B cell (primary cell): ENCODE measurements around the gene CTDP1. TPM values are rescaled to one million over a fixed set of nuclear protein-coding genes. Genes with fewer than 3 reads are reported as not detected.

Experiments
- ATAC-seq: fragments of 200-7000 bp; cut with Tn5 transposase; one replicate; pipeline ENCODE4 v1.10.0; 2021; ENCODE audit warnings: low read depth, mild to moderate bottlenecking, moderate number of reproducible peaks, moderate library complexity
- CTCF ChIA-PET: fragments of 350-600 bp; sonication (Branson Sonifier 250); formaldehyde crosslinking; loops from one replicate; lab custom pipeline; 2021; ENCODE audit warnings: antibody characterized with exemption, inconsistent platforms; lab: Charles Lee
- POLR2A ChIA-PET: fragments of 350-600 bp; sonication (Branson Sonifier 250); formaldehyde crosslinking; loops from one replicate; lab custom pipeline; 2021; ENCODE audit warnings: antibody characterized with exemption; lab: Charles Lee
- DNase-seq: peaks from one replicate; pipeline ENCODE4 v3.0.0; 2013
- H2AFZ ChIP-seq: 2 replicates; pipeline ENCODE4 v1.6.1; 2012; ENCODE audit warnings: mild to moderate bottlenecking, low read depth, low read length; ENCODE audit not compliant: insufficient read depth, poor library complexity, severe bottlenecking
- H3K27ac ChIP-seq, 2 donors: 1 replicate in 1 of 2; 2 replicates in 1 of 2; pipeline ENCODE4 v1.5.1; 2012 to 2013; ENCODE audit warnings: low read length in 2 of 2, mild to moderate bottlenecking in 2 of 2, moderate library complexity in 1 of 2
- H3K27me3 ChIP-seq, 4 experiments: fragments of 200-600 bp in 1 of 4; sonication (generic) in 1 of 4; replicated peaks in 1 of 4; 1 replicate in 2 of 4; 2 replicates in 2 of 4; pipeline versions ENCODE4 v1.6.1 to v1.7.0; 2013 to 2016; ENCODE audit warnings: low read length in 3 of 4, mild to moderate bottlenecking in 2 of 4, mixed read lengths in 1 of 4, moderate library complexity in 1 of 4; ENCODE audit not compliant: insufficient read depth in 4 of 4, control insufficient read depth in 3 of 4; ENCODE audit errors: control extremely low read depth in 1 of 4
- H3K36me3 ChIP-seq, 2 experiments: replicated peaks in 1 of 2; 1 replicate in 1 of 2; 2 replicates in 1 of 2; pipeline versions ENCODE4 v1.6.1 to v1.7.1; 2013; ENCODE audit warnings: low read length in 1 of 2; ENCODE audit not compliant: insufficient read depth in 2 of 2, control insufficient read depth in 1 of 2; ENCODE audit errors: control extremely low read depth in 1 of 2, extremely low read depth in 1 of 2
- H3K4me1 ChIP-seq, 2 donors: fragments of 200-600 bp in 1 of 2; sonication (generic) in 1 of 2; 1 replicate in 1 of 2; 2 replicates in 1 of 2; pipeline versions ENCODE4 v1.5.1 to v1.6.1; 2013 to 2017; ENCODE audit warnings: low read length in 2 of 2; ENCODE audit not compliant: control insufficient read depth in 2 of 2, insufficient read depth in 2 of 2
- H3K4me2 ChIP-seq: replicated peaks from 2 replicates; pipeline ENCODE3; 2012; ENCODE audit warnings: mild to moderate bottlenecking, low read depth, low read length; ENCODE audit not compliant: poor library complexity, severe bottlenecking
- H3K4me3 ChIP-seq, 5 experiments: fragments of 200-600 bp in 1 of 5; sonication (generic) in 1 of 5; 1 replicate in 3 of 5; 2 replicates in 2 of 5; pipeline versions ENCODE4 v1.5.1 to v1.7.0; 2011 to 2016; ENCODE audit warnings: low read length in 4 of 5, mild to moderate bottlenecking in 4 of 5, low read depth in 2 of 5, control low read depth in 1 of 5, moderate library complexity in 1 of 5; ENCODE audit not compliant: insufficient read depth in 1 of 5; ENCODE audit errors: control extremely low read depth in 1 of 5, extremely low read depth in 1 of 5
- H3K79me2 ChIP-seq: fragments of 200-600 bp; sonication (generic); one replicate; pipeline ENCODE4 v1.6.0; 2016; ENCODE audit warnings: low read length; ENCODE audit not compliant: control insufficient read depth, insufficient read depth
- H3K9ac ChIP-seq: fragments of 200-600 bp; sonication (generic); 2 replicates; pipeline ENCODE4 v1.6.1; 2017; ENCODE audit warnings: mild to moderate bottlenecking, low read length, moderate library complexity
- H3K9me3 ChIP-seq, 3 donors: one replicate each; pipeline versions ENCODE4 v1.6.1 to v1.7.1; 2013; ENCODE audit warnings: low read length in 2 of 3; ENCODE audit not compliant: control insufficient read depth in 2 of 3, insufficient read depth in 1 of 3; ENCODE audit errors: control extremely low read depth in 1 of 3
- H4K20me1 ChIP-seq: 2 replicates; pipeline ENCODE4 v1.6.0; 2012; ENCODE audit warnings: mild to moderate bottlenecking, low read length; ENCODE audit not compliant: insufficient read depth, control insufficient read depth, poor library complexity, severe bottlenecking
- H3K27ac Mint-ChIP-seq: one replicate; pipeline ENCODE4 v1.8.0; 2021; ENCODE audit warnings: mixed read lengths
- H3K27me3 Mint-ChIP-seq: one replicate; pipeline ENCODE4 v1.8.0; 2021; ENCODE audit warnings: mixed read lengths
- H3K4me1 Mint-ChIP-seq: one replicate; pipeline ENCODE4 v1.8.0; 2021; ENCODE audit warnings: mixed read lengths
- H3K4me3 Mint-ChIP-seq: one replicate; pipeline ENCODE4 v1.8.0; 2021; ENCODE audit warnings: mixed read lengths
- H3K9me3 Mint-ChIP-seq: one replicate; pipeline ENCODE4 v1.8.0; 2022; ENCODE audit warnings: mixed read lengths; ENCODE audit not compliant: insufficient read depth
- CTCF ChIP-seq: fragments of 200-600 bp; IDR thresholded peaks from one replicate; pipeline ENCODE4 v1.8.0; 2022; ENCODE audit warnings: antibody characterized with exemption, mild to moderate bottlenecking
- EZH2 ChIP-seq: IDR thresholded peaks from 2 replicates; pipeline ENCODE4 v1.6.1; 2012; ENCODE audit warnings: borderline replicate concordance, low read depth, mild to moderate bottlenecking, moderate library complexity, low read length; ENCODE audit not compliant: insufficient read depth, poor library complexity, severe bottlenecking
- WGBS: methylation state at CpG from one replicate; pipeline ENCODE4 v1.1.5; 2013; ENCODE audit warnings: missing lambda C conversion rate; ENCODE audit not compliant: insufficient coverage; 5-methylcytosine and 5-hydroxymethylcytosine counted together
- intact Hi-C: fragments of 100-400 bp; cut with micrococcal nuclease; formaldehyde crosslinking; loops from one replicate; pipeline ENCODE4 v1.10.0; 2022
- polyA plus RNA-seq: library from polyadenylated mRNA; depleted of rRNA; stranded (reverse); fragments of >200 nt; gene quantifications from 2 replicates; pipeline ENCODE4 v1.2.3, GENCODE V29; 2012
- total RNA-seq, 2 donors: library from RNA; stranded (reverse); fragments of 120-200 nt in 1 of 2; gene quantifications; 1 replicate in 1 of 2; 2 replicates in 1 of 2; pipeline versions ENCODE4 v1.2.3 to v1.2.4, GENCODE V29; 2013 to 2022

The CTDP1 gene
- total and polyA plus RNA-seq, 2 donors (not counting 1 experiment from before 2014, with no cell fraction given): 14.3 to 33.3 TPM

- Mint-ChIP-seq H3K27ac (no peak overlapping the region), H3K4me3 (no peak overlapping the region), H3K9me3 (peaks cover 13% of the 10 kb centered on the region), H3K27me3 (no peaks in the 10 kb centered on the region), H3K4me1 (no peaks in the 10 kb centered on the region)
- WGBS: no CpG with 5 or more reads among the region's 1 CpG
- Histone ChIP-seq H2AFZ (no peak overlapping the region), H3K27ac (no peak overlapping the region), H3K79me2 (no peaks in the 10 kb centered on the region), H3K9me3 (peaks cover 0 to 4% (median 2%) of the 10 kb centered on the region in 3 donors), H3K4me3 (no peak overlapping the region), H3K4me2 (no peak overlapping the region), H3K27me3 (no peaks in the 10 kb centered on the region), H3K36me3 (peaks cover 1% of the 10 kb centered on the region in 2 experiments), H3K9ac (no peak overlapping the region), H3K4me1 (no peaks in the 10 kb centered on the region), H4K20me1 (no peaks in the 10 kb centered on the region)
- DNase-seq (no peak), ATAC-seq (no peak)
- POLR2A ChIA-PET: no interaction called here
- TF ChIP-seq CTCF: no peak
- no peak for TF ChIP-seq EZH2
- intact Hi-C loops: no loop called here
- CTCF ChIA-PET: no interaction called here
Measured at GRCh38 chr18:79760348-79760747, 80.7 kb downstream of the CTDP1 start.

- Mint-ChIP-seq H3K4me3 (no peak overlapping the region), H3K4me1 (no peaks in the 10 kb centered on the region), H3K27ac (no peak overlapping the region), H3K9me3 (peaks cover 13% of the 10 kb centered on the region), H3K27me3 (no peaks in the 10 kb centered on the region)
- CTCF ChIA-PET: no interaction called here
- WGBS: no CpG with 5 or more reads among the region's 1 CpG
- H3K4me3 ChIP-seq: no peak overlapping the region
- DNase-seq: no peak
- peaks cover 0 to 1% of the 10 kb centered on the region in 2 experiments for H3K36me3 ChIP-seq
- H3K4me2 ChIP-seq: no peak overlapping the region
- H3K27me3 ChIP-seq: no peaks in the 10 kb centered on the region
- no peak overlapping the region for H3K9ac ChIP-seq
- no peak overlapping the region for H2AFZ ChIP-seq
- POLR2A ChIA-PET: no interaction called here
- no peaks in the 10 kb centered on the region for H3K4me1 ChIP-seq
- peaks cover 0 to 4% (median 2%) of the 10 kb centered on the region in 3 donors for H3K9me3 ChIP-seq
- no peaks in the 10 kb centered on the region for H4K20me1 ChIP-seq
- no peak for TF ChIP-seq CTCF
- no peak for TF ChIP-seq EZH2
- ATAC-seq: no peak
- H3K79me2 ChIP-seq: no peaks in the 10 kb centered on the region
- H3K27ac ChIP-seq: no peak overlapping the region
- intact Hi-C loops: no loop called here
Measured at GRCh38 chr18:79760881-79761280, 81.3 kb downstream of the CTDP1 start.
